Thymus (tissue), 11 donors: ENCODE measurements around the gene TACC2. TPM values are rescaled to one million over a fixed set of nuclear protein-coding genes. Genes with fewer than 3 reads are reported as not detected.
"Not testable (repeated sequence)": the region's sequence is repeated elsewhere in the genome, so short reads cannot be mapped to it uniquely, and the experiment has no call there.

Source experiments
- DNase-seq, 9 donors: peaks; one replicate each; pipeline ENCODE4 v3.0.0-alpha.2; 2013; ENCODE audit warnings: low spot score in 9 of 9, low read depth in 6 of 9, missing footprints in 1 of 9
- H3K27ac ChIP-seq, 2 donors: one replicate each; pipeline ENCODE4 v1.5.1; 2013; ENCODE audit warnings: control low read depth in 1 of 2, low read depth in 1 of 2, low read length in 1 of 2, mild to moderate bottlenecking in 1 of 2, moderate library complexity in 1 of 2
- H3K27me3 ChIP-seq, 2 donors: one replicate each; pipeline ENCODE4 v1.5.1; 2013; ENCODE audit warnings: low read length in 1 of 2; ENCODE audit not compliant: control insufficient read depth in 2 of 2, insufficient read depth in 1 of 2
- H3K36me3 ChIP-seq, 2 donors: one replicate each; pipeline ENCODE4 v1.5.1; 2013; ENCODE audit warnings: low read length in 1 of 2, mild to moderate bottlenecking in 1 of 2, moderate library complexity in 1 of 2; ENCODE audit not compliant: control insufficient read depth in 2 of 2, insufficient read depth in 2 of 2
- H3K4me1 ChIP-seq, 2 donors: one replicate each; pipeline ENCODE4 v1.5.1; 2013; ENCODE audit warnings: low read length in 2 of 2; ENCODE audit not compliant: control insufficient read depth in 2 of 2, insufficient read depth in 2 of 2
- H3K4me3 ChIP-seq, 2 donors: one replicate each; pipeline ENCODE4 v1.5.1; 2013; ENCODE audit warnings: low read length in 2 of 2, control low read depth in 1 of 2, mild to moderate bottlenecking in 1 of 2
- H3K9me3 ChIP-seq, 2 donors: one replicate each; pipeline ENCODE4 v1.5.1; 2013; ENCODE audit warnings: low read length in 1 of 2, mild to moderate bottlenecking in 1 of 2; ENCODE audit not compliant: control insufficient read depth in 2 of 2, insufficient read depth in 1 of 2
- WGBS: extraction: QIAGEN DNeasy Blood & Tissue Kit; methylation state at CpG from one replicate; pipeline ENCODE4 v1.1.7; 2013; 5-methylcytosine and 5-hydroxymethylcytosine counted together
- polyA plus RNA-seq: library from polyadenylated mRNA; stranded (reverse); fragments of 200-250 nt; gene quantifications from one replicate; pipeline ENCODE4 v1.2.3, GENCODE V29; 2013
- total RNA-seq: library from RNA; stranded (reverse); fragments of 120-200 nt; gene quantifications from one replicate; pipeline ENCODE4 v1.2.4, GENCODE V29; 2013
- donor health status: healthy.

Gene TACC2
- total and polyA plus RNA-seq, 2 donors = 4.6 to 57.3 TPM

GRCh38 chr10:122057841-122058413, 69.0 kb downstream of the TACC2 start:
- 81% methylated on average over 14 of the region's 14 CpGs for WGBS
- DNase-seq = no peak
- H3K27ac ChIP-seq = no peak overlapping the region
- H3K4me1 ChIP-seq = no peaks in the 10 kb centered on the region
- no peaks in the 10 kb centered on the region for H3K27me3 ChIP-seq
- H3K36me3 ChIP-seq = no peaks in the 10 kb centered on the region
- no peak overlapping the region for H3K4me3 ChIP-seq
- peaks cover 0 to 4% of the 10 kb centered on the region in 2 donors for H3K9me3 ChIP-seq

- DNase-seq = no peak
- H3K9me3 ChIP-seq = no peaks in the 10 kb centered on the region
- H3K4me1 ChIP-seq = no peaks in the 10 kb centered on the region
- no peak overlapping the region for H3K4me3 ChIP-seq
- H3K27me3 ChIP-seq = no peaks in the 10 kb centered on the region
- H3K27ac ChIP-seq = no peak overlapping the region
- WGBS = 68% methylated on average over 2 of the region's 2 CpGs
- H3K36me3 ChIP-seq = no peaks in the 10 kb centered on the region
These were observed 71.3 kb downstream of the TACC2 start for GRCh38 chr10:122060250-122060649.

GRCh38 chr10:122062831-122063674, 74.1 kb downstream of the TACC2 start:
- WGBS = 70% methylated on average over 13 of the region's 13 CpGs
- peak overlapping the region in 1 of 2 donors; percentile 71 for H3K27ac ChIP-seq
- no peaks in the 10 kb centered on the region for H3K9me3 ChIP-seq
- no peaks in the 10 kb centered on the region for H3K36me3 ChIP-seq
- no peaks in the 10 kb centered on the region for H3K27me3 ChIP-seq
- no peak overlapping the region for H3K4me3 ChIP-seq
- DNase-seq = peak in 1 of 9 donors; percentile 15
- H3K4me1 ChIP-seq = no peaks in the 10 kb centered on the region

- H3K4me1 ChIP-seq, DNase-seq, H3K36me3 ChIP-seq, H3K27ac ChIP-seq, H3K4me3 ChIP-seq, H3K9me3 ChIP-seq, H3K27me3 ChIP-seq: not testable (repeated sequence)
- 95% methylated on average over 9 of the region's 9 CpGs for WGBS
These were observed 77.5 kb downstream of the TACC2 start for GRCh38 chr10:122066337-122066939.

- WGBS = 96% methylated on average over 12 of the region's 12 CpGs
- no peaks in the 10 kb centered on the region for H3K4me1 ChIP-seq
- H3K36me3 ChIP-seq = no peaks in the 10 kb centered on the region
- no peak overlapping the region for H3K27ac ChIP-seq
- no peaks in the 10 kb centered on the region for H3K27me3 ChIP-seq
- H3K4me3 ChIP-seq = no peak overlapping the region
- H3K9me3 ChIP-seq = no peaks in the 10 kb centered on the region
- no peak for DNase-seq
These were observed 79.9 kb downstream of the TACC2 start for GRCh38 chr10:122068844-122069243.

GRCh38 chr10:122072491-122072890, 83.5 kb downstream of the TACC2 start:
- no peak for DNase-seq
- no peak overlapping the region for H3K4me3 ChIP-seq
- no peaks in the 10 kb centered on the region for H3K27me3 ChIP-seq
- WGBS = 96% methylated on average over 9 of the region's 9 CpGs
- no peaks in the 10 kb centered on the region for H3K9me3 ChIP-seq
- H3K4me1 ChIP-seq = no peaks in the 10 kb centered on the region
- no peaks in the 10 kb centered on the region for H3K36me3 ChIP-seq
- no peak overlapping the region for H3K27ac ChIP-seq

GRCh38 chr10:122073508-122073907, 84.5 kb downstream of the TACC2 start:
- H3K4me3 ChIP-seq = no peak overlapping the region
- 94% methylated on average over 7 of the region's 7 CpGs for WGBS
- no peaks in the 10 kb centered on the region for H3K27me3 ChIP-seq
- H3K27ac ChIP-seq = no peak overlapping the region
- H3K9me3 ChIP-seq = no peaks in the 10 kb centered on the region
- H3K36me3 ChIP-seq = no peaks in the 10 kb centered on the region
- H3K4me1 ChIP-seq = no peaks in the 10 kb centered on the region
- no peak for DNase-seq

- no peaks in the 10 kb centered on the region for H3K27me3 ChIP-seq
- H3K27ac ChIP-seq = no peak overlapping the region
- no peak overlapping the region for H3K4me3 ChIP-seq
- WGBS = 95% methylated on average over 9 of the region's 9 CpGs
- no peaks in the 10 kb centered on the region for H3K9me3 ChIP-seq
- DNase-seq = no peak
- no peaks in the 10 kb centered on the region for H3K36me3 ChIP-seq
- H3K4me1 ChIP-seq = no peaks in the 10 kb centered on the region
These were observed 86.2 kb downstream of the TACC2 start for GRCh38 chr10:122075171-122075570.

GRCh38 chr10:122075876-122076275, 86.9 kb downstream of the TACC2 start:
- H3K4me1 ChIP-seq, DNase-seq, H3K27ac ChIP-seq, H3K27me3 ChIP-seq, H3K36me3 ChIP-seq, H3K4me3 ChIP-seq, H3K9me3 ChIP-seq: not testable (repeated sequence)
- WGBS = 97% methylated on average over 6 of the region's 6 CpGs
